Liver (tissue), 9 donors: ENCODE results near the gene LYRM4. TPM values are rescaled to one million over a fixed set of nuclear protein-coding genes. Genes with fewer than 3 reads are reported as not detected.

Source experiments
- DNase-seq: peaks from one replicate; pipeline ENCODE4 v3.0.0-alpha.2; 2017; ENCODE audit warnings: low spot score
- H3K27ac ChIP-seq, 2 donors: one replicate each; pipeline ENCODE4 v1.7.0; 2013; ENCODE audit warnings: inconsistent platforms in 2 of 2, low read length in 2 of 2, control low read depth in 1 of 2, low read depth in 1 of 2, mild to moderate bottlenecking in 1 of 2
- H3K27me3 ChIP-seq, 4 donors: one replicate each; pipeline versions ENCODE4 v1.6.1 to v1.7.0; 2013; ENCODE audit warnings: low read length in 3 of 4, inconsistent platforms in 1 of 4, mild to moderate bottlenecking in 1 of 4, moderate library complexity in 1 of 4; ENCODE audit not compliant: control insufficient read depth in 4 of 4, insufficient read depth in 4 of 4
- H3K36me3 ChIP-seq, 4 donors: one replicate each; pipeline versions ENCODE4 v1.6.1 to v1.7.0; 2013; ENCODE audit warnings: low read length in 3 of 4, mild to moderate bottlenecking in 3 of 4, low read depth in 1 of 4, moderate library complexity in 1 of 4; ENCODE audit not compliant: control insufficient read depth in 4 of 4, insufficient read depth in 3 of 4
- H3K4me1 ChIP-seq, 4 donors: one replicate each; pipeline versions ENCODE4 v1.6.1 to v1.7.0; 2013; ENCODE audit warnings: low read length in 3 of 4, mild to moderate bottlenecking in 3 of 4, moderate library complexity in 1 of 4; ENCODE audit not compliant: control insufficient read depth in 4 of 4, insufficient read depth in 4 of 4
- H3K4me3 ChIP-seq, 3 donors: one replicate each; pipeline versions ENCODE4 v1.6.1 to v1.7.0; 2013; ENCODE audit warnings: low read length in 3 of 3, control low read depth in 1 of 3, low read depth in 1 of 3, mild to moderate bottlenecking in 1 of 3
- H3K9ac ChIP-seq, 2 donors: one replicate each; pipeline ENCODE4 v1.7.0; 2013; ENCODE audit warnings: low read length in 2 of 2, mild to moderate bottlenecking in 2 of 2, moderate library complexity in 2 of 2, control low read depth in 1 of 2, low read depth in 1 of 2
- H3K9me3 ChIP-seq, 4 donors: one replicate each; pipeline versions ENCODE4 v1.6.1 to v1.7.0; 2013; ENCODE audit warnings: low read length in 3 of 4; ENCODE audit not compliant: control insufficient read depth in 4 of 4
- CTCF ChIP-seq: fragments of 150-350 bp; IDR thresholded peaks from 2 replicates; pipeline ENCODE4 v1.5.1; 2017; ENCODE audit warnings: improper control_type of control experiment, low read depth, low read length; ENCODE audit not compliant: missing input control
- FOXA1 ChIP-seq: IDR thresholded peaks from 2 replicates; pipeline ENCODE4 v1.6.1; 2016; ENCODE audit warnings: antibody characterized with exemption
- FOXA2 ChIP-seq: IDR thresholded peaks from 2 replicates; pipeline ENCODE4 v1.6.1; 2016; ENCODE audit warnings: antibody characterized with exemption
- GABPA ChIP-seq, 2 donors: IDR thresholded peaks in 1 of 2; conservative IDR thresholded peaks in 1 of 2; 2 replicates each; pipeline ENCODE4 v1.6.1; 2016; ENCODE audit warnings: antibody characterized with exemption in 2 of 2, mild to moderate bottlenecking in 1 of 2, moderate library complexity in 1 of 2
- HNF4G ChIP-seq: IDR thresholded peaks from 2 replicates; pipeline ENCODE4 v1.6.1; 2016; ENCODE audit warnings: antibody characterized with exemption
- JUND ChIP-seq, 2 donors: IDR thresholded peaks; 2 replicates each; pipeline ENCODE4 v1.6.1; 2016; ENCODE audit warnings: antibody characterized with exemption in 2 of 2
- MAX ChIP-seq: IDR thresholded peaks from 2 replicates; pipeline ENCODE4 v1.6.1; 2016; ENCODE audit warnings: antibody characterized with exemption
- NR2F2 ChIP-seq: IDR thresholded peaks from 2 replicates; pipeline ENCODE4 v1.6.1; 2016; ENCODE audit warnings: antibody characterized with exemption
- RXRA ChIP-seq, 2 donors: IDR thresholded peaks; 2 replicates each; pipeline ENCODE4 v1.6.1; 2017 to 2018; ENCODE audit warnings: antibody characterized with exemption in 2 of 2, mild to moderate bottlenecking in 1 of 2
- YY1 ChIP-seq: IDR thresholded peaks from 2 replicates; pipeline ENCODE4 v1.6.1; 2016; ENCODE audit warnings: antibody characterized with exemption, mild to moderate bottlenecking
- WGBS: extraction: QIAGEN DNeasy Blood & Tissue Kit; methylation state at CpG from one replicate; pipeline ENCODE4 v1.1.7; 2013; 5-methylcytosine and 5-hydroxymethylcytosine counted together
- polyA plus RNA-seq, 2 donors: library from polyadenylated mRNA; stranded (reverse) in 1 of 2; unstranded in 1 of 2; fragments of 200-250 nt in 1 of 2; fragments of >200 nt in 1 of 2; fragmentation: Nextera tagmentation in 1 of 2; extraction: Ambion mirVana in 1 of 2; gene quantifications; one replicate each; pipeline versions ENCODE4 v1.2.1 to v1.2.3, GENCODE V29; 2013 to 2015
- total RNA-seq, 2 donors: library from RNA; depleted of rRNA; stranded (reverse); fragments of >200 nt; gene quantifications; one replicate each; pipeline ENCODE4 v1.2.3, GENCODE V29; 2014
- TF ChIP-seq, protein P1 (sequence below): IDR thresholded peaks from 2 replicates; pipeline ENCODE4 v1.6.1; 2016; ENCODE audit warnings: antibody characterized with exemption, mild to moderate bottlenecking
- TF ChIP-seq, protein P2 (sequence below): IDR thresholded peaks from 2 replicates; pipeline ENCODE4 v1.6.1; 2016; ENCODE audit warnings: antibody characterized with exemption
- donor health status: healthy.
- donor health status: healthy.
- donor health status: healthy.
- donor health status: healthy.
- donor health status: healthy.

Gene LYRM4
- total and polyA plus RNA-seq, 4 donors = 4.4 to 13.1 (median 6.5) TPM

GRCh38 chr6:5208471-5208971, 52.2 kb downstream of the LYRM4 start:
- H3K27me3 ChIP-seq = no peaks in the 10 kb centered on the region
- no peaks in the 10 kb centered on the region for H3K9me3 ChIP-seq
- no peak overlapping the region for H3K4me3 ChIP-seq
- H3K27ac ChIP-seq = no peak overlapping the region
- H3K4me1 ChIP-seq = peaks cover 6 to 20% (median 14%) of the 10 kb centered on the region in 4 donors
- TF ChIP-seq, protein P1, sequence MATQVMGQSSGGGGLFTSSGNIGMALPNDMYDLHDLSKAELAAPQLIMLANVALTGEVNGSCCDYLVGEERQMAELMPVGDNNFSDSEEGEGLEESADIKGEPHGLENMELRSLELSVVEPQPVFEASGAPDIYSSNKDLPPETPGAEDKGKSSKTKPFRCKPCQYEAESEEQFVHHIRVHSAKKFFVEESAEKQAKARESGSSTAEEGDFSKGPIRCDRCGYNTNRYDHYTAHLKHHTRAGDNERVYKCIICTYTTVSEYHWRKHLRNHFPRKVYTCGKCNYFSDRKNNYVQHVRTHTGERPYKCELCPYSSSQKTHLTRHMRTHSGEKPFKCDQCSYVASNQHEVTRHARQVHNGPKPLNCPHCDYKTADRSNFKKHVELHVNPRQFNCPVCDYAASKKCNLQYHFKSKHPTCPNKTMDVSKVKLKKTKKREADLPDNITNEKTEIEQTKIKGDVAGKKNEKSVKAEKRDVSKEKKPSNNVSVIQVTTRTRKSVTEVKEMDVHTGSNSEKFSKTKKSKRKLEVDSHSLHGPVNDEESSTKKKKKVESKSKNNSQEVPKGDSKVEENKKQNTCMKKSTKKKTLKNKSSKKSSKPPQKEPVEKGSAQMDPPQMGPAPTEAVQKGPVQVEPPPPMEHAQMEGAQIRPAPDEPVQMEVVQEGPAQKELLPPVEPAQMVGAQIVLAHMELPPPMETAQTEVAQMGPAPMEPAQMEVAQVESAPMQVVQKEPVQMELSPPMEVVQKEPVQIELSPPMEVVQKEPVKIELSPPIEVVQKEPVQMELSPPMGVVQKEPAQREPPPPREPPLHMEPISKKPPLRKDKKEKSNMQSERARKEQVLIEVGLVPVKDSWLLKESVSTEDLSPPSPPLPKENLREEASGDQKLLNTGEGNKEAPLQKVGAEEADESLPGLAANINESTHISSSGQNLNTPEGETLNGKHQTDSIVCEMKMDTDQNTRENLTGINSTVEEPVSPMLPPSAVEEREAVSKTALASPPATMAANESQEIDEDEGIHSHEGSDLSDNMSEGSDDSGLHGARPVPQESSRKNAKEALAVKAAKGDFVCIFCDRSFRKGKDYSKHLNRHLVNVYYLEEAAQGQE = peak; percentile 85
- TF ChIP-seq, protein P2, sequence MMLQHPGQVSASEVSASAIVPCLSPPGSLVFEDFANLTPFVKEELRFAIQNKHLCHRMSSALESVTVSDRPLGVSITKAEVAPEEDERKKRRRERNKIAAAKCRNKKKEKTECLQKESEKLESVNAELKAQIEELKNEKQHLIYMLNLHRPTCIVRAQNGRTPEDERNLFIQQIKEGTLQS = no peak
- TF ChIP-seq FOXA1 (no peak), YY1 (no peak)
- no peak overlapping the region for H3K9ac ChIP-seq
- no peak for DNase-seq
- WGBS = 85% methylated on average over 5 of the region's 5 CpGs
- no peaks in the 10 kb centered on the region for H3K36me3 ChIP-seq

GRCh38 chr6:5208057-5208456, 52.7 kb downstream of the LYRM4 start:
- no peaks in the 10 kb centered on the region for H3K9me3 ChIP-seq
- no peak overlapping the region for H3K4me3 ChIP-seq
- H3K4me1 ChIP-seq = peaks cover 6 to 20% (median 14%) of the 10 kb centered on the region in 4 donors
- no peak overlapping the region for H3K9ac ChIP-seq
- no peak for DNase-seq
- H3K27ac ChIP-seq = no peak overlapping the region
- H3K36me3 ChIP-seq = no peaks in the 10 kb centered on the region
- no peak for TF ChIP-seq MAX
- TF ChIP-seq JUND (IDR thresholded peaks at IDR 0.05) = no peak
- no peak for TF ChIP-seq FOXA2
- no peaks in the 10 kb centered on the region for H3K27me3 ChIP-seq
- WGBS = 92% methylated on average over 2 of the region's 2 CpGs

DNA sequence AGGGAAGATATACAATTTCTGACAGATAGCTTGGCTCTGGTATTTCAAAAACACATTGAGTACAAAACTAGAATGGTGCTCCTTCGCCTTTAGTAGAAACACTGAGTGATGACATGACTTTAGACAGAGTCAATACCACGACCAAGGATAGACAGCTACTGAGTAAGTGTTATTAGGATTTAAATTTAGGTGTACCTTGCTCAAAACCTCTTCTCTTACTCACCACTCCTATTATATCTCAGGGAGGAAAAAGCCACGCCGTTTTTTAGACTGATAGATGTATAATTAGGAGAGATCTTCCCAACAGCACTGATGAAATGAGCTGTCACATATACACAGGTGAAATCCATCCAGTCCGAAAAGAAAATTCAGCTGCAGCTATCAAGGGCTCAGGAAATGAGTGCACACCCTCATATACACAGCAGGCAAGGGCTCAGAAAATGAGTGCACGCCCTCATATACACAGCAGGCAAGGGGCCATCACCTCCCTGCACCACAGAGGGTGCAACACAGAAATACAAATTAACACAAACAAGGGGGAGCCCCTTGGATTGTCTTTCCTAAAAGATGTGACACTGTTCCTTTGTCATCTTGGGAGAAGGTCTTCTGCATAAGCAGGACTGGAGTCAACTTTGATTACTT, 53.7 kb downstream of the LYRM4 start:
- WGBS = 92% methylated on average over 6 of the region's 6 CpGs
- TF ChIP-seq RXRA (IDR thresholded peaks at IDR 0.05) (no peak), HNF4G (no peak), MAX (no peak), GABPA (IDR thresholded peaks at IDR 0.05 in 1 of 2, conservative IDR thresholded peaks at IDR 0.05 in 1 of 2) (no peak), NR2F2 (no peak), CTCF (no peak), FOXA2 (no peak)
- no peak for DNase-seq
- Histone ChIP-seq H3K27ac (peak overlapping the region; percentile 13 to 23), H3K9me3 (no peaks in the 10 kb centered on the region), H3K27me3 (no peaks in the 10 kb centered on the region), H3K4me1 (peaks cover 6 to 20% (median 14%) of the 10 kb centered on the region in 4 donors), H3K4me3 (no peak overlapping the region), H3K36me3 (no peaks in the 10 kb centered on the region), H3K9ac (no peak overlapping the region)
